C1 segment of cervical spinal cord (tissue), 14 donors: ENCODE data around the gene GEMIN4.
"Not testable (repeated sequence)": the region's sequence is repeated elsewhere in the genome, so short reads cannot be mapped to it uniquely, and the experiment has no call there.

Source experiments
- DNase-seq, 14 donors: peaks; one replicate each; lab custom pipeline; 2025; lab: John Stamatoyannopoulos, UW

Gene GEMIN4

GRCh38 chr17:752002-752619 is at the start of gene GEMIN4:
GEMIN4 (minus strand) TSS chr17:752264; CDS start chr17:752142, 122 bp downstream.
- peak; percentile 35 to 96 (median 82) for DNase-seq

DNA sequence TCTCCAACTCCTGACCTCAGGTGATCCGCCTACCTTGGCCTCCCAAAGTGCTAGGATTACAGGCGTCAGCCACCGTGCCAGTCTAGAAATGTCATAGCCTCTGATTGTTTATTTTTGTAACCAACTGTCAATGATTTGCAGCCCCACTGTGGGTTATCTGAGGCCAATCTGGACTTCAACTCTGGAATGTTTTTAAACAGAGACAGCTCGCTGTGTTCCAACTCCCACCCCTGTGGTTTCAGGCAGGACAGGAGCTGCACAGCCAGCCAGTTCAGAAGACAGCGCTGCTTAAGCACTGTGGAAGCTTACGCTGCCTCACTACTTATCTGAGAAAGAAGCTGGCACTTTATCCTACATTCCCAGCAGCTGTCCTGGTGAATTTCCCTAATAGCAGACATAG is 49.6 kb upstream of the GEMIN4 start:
- no peak for DNase-seq

DNA sequence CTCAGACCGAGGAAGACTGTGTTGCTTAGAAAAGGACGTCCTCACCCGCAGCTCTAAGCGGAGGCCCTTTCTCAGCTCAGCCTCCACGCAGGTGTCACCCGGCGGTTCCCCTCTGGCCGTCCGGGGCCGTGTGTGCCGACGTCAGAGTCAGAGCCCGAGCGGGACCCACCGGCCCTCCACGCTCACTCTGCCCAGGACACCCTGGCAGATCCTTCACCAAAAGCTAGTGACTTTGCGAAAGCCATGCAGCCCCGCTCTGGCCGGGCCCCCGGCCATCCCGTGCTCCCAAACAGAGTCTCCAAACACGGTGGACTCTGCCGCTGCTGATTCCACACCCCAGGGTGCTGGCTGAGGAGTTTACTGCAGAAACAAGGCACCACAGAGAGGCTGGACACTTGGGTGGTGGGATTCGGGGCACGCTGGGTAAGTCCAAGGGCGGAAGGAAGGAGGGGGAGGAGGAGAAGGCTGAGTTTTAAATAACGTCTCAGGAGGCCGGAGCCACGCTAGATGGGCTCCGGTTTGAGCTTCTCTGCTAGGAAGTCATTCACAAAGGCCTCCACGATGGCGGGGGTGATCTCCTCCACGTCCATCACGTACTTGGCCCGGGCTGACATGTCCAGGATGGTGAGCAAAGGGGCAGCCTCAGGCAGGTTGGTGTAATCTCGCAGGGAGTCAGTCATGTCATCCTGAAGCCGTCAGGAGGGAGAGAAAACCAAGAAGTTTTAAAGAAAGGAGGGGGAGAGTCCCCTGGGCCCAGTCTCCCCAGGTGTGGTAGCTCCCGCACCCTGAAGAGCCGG is 48.6 kb upstream of the GEMIN4 start:
- DNase-seq: no peak

DNA sequence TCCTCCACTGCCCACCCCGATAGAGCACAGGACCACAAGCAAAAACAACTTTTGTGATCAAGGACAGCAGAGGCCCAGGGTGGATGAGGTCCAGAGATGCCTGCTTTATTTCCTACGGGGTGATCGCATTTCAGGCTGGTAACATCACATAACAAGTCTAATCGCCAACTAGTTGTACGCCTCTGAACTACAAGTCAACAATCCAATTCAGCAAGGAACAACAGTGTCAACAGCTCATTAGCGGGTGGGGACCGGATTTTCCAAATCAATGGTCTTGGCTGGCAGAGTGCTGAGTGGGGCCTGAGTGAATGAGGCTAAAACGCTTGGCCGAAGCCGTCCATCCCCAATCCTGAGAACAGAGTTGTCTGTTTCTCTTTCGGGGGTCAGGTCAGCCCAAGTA is 47.2 kb upstream of the GEMIN4 start:
- DNase-seq: no peak

DNA sequence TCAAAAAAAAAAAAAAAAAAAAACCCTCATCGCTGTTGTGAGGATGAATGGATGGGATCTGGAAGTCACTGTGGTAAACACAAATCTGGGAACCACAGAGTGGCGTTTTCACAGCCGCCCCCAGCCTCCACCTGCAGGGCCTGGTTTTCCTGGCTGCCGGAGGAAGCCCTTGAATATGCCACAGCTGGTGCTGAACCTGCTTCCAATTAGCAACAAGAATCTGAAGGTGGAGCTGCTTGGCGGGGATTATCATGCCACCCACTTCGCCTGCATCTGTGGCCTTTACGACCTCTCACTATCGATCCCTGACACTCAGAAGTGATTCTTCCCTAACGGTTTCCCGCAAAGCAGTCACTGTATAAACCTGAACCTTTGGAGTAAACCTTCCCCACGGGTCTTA is 46.2 kb upstream of the GEMIN4 start:
- DNase-seq: no peak

DNA sequence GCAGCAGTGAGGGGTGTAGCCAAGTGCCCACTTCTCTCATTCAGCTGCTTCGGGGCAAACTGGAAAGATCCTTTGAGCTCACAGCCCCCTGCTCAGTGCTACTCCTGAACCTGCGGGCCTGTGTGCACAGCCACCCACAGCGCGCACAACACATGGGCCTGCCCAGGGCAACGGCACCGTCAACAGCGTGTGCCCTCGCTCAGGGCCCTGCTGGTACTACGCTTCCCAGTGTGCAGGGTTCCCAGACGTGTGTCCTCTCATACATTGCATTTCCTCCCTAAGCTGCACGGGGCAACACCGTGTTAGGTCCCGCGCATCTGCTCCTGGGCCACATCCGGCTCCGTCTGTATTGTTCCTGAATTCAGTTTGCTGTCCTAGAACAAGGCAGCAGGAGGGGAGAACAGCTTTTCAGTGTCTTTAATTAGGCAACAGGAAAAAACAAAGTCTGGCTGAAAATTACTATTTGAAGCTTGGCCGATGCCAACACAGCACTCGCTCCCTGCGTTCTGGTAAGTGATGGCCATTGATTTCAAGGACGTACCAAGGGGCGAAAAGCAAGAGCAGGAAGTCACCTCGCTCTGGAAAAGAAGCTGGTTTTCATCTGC is 45.3 kb upstream of the GEMIN4 start:
- DNase-seq: no peak

- DNase-seq: no peak
These were observed 44.5 kb upstream of the GEMIN4 start for GRCh38 chr17:796609-797008.

DNA sequence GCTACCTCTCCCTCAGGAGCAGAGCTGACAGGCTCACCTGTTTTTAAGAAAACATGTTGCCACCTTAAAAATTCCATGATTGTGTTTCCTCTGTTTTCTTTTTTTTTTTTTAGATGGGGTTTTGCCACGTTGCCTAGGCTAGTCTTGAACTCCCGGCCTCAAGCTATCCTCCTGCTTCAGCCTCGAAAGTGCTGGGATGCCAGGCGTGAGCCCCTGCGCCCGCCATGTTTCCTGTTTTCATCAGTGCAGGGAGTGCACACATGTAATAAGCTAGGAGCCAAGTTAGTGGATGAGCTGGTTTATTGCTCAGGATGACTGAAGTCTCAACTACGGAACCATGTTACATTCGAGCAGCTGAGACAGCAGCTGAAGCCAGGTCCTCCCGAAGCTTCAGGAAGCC is 43.7 kb upstream of the GEMIN4 start:
- no peak for DNase-seq

GRCh38 chr17:795276-795675 is 43.2 kb upstream of the GEMIN4 start:
- DNase-seq: no peak

GRCh38 chr17:794876-795275 is 42.8 kb upstream of the GEMIN4 start:
- DNase-seq: peak in 13 of 14 donors; percentile 4 to 87 (median 70)

GRCh38 chr17:792277-792676 is 40.2 kb upstream of the GEMIN4 start:
- no peak for DNase-seq

DNA sequence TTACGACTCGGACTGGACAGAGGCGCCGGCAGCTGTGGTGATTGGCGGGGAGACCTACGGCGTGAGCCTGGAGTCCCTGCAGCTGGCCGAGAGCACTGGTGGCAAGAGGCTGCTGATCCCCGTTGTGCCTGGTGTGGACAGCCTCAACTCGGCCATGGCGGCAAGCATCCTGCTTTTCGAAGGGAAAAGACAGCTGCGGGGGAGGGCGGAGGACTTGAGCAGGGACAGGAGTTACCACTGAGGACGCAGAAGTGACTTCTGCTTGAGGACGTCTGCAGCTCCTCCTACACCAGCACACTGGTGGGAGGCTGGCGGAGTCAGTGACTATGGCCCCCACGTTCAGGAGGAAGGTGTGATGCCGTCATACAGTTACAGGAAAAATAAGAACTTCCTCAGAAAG is 39.8 kb upstream of the GEMIN4 start:
- DNase-seq: no peak

DNA sequence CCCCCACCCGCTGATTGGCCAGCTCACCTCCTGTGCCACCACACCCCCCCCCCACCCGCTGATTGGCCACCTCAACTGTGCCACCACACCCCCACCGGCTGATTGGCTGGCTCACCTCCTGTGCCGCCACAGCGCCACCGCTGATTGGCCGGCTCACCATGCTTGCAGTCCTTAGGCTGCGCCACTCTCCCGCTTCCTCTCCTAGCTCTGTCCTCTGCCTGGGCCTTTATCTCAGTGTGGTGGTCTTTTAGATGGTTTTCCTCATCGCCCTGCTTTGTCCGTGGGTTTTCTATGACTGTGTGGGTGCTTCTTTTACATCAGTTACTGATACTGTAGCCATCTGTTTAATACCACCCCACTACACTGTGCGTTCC is 38.8 kb upstream of the GEMIN4 start:
- DNase-seq: not testable (repeated sequence)

- DNase-seq: not testable (repeated sequence)
These were observed 38.1 kb upstream of the GEMIN4 start for GRCh38 chr17:789931-790873.

- DNase-seq: no peak
These were observed 37.2 kb upstream of the GEMIN4 start for GRCh38 chr17:789160-789840.

- DNase-seq: no peak
These were observed 36.5 kb upstream of the GEMIN4 start for GRCh38 chr17:788551-788950.

GRCh38 chr17:787641-788221 is 35.7 kb upstream of the GEMIN4 start:
- DNase-seq: no peak

GRCh38 chr17:785901-786300 is 33.8 kb upstream of the GEMIN4 start:
- DNase-seq: not testable (repeated sequence)

- DNase-seq: no peak
These were observed 32.1 kb upstream of the GEMIN4 start for GRCh38 chr17:784143-784542.

DNA sequence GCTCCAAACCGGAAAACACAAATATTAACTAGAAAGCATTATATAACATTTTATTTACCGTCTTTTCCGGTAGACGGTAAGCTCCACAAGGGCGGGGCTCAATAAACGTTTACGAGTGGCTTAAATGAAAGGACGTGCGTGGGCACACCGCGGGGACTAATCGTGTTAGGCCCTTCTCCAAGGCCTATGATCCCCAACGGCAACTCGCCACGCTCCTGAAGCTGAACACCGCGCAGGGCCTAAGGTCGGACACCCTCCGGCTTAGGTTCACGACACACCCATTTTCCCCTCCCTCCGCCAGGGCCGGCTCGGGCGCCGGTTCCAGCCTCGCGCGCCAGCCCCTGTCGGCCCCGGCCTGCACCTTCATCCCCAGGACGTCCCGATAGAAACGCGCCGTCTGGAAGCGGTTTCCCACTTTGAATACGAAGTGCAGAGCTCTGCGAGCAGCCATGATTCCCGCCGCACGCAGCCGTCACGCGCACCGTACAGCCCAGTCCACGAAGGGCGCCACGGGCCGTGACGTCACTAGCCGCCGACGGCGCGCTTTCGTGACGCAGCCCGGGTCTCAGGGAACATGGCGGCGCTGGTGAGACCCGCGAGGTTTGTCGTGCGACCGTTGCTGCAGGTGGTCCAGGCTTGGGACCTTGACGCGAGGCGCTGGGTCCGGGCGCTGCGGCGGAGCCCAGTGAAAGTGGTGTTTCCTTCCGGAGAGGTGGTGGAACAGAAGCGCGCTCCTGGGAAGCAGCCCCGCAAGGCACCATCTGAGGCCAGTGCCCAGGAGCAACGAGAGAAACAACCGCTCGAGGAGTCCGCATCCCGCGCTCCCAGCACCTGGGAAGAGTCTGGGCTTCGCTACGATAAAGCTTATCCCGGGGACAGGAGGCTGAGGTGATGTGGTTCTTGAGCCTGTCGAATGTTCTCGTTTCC is 30.0 kb upstream of the GEMIN4 start, which contains the start of the genes GLOD4 and MRM3:
TSS of gene GLOD4 (minus strand) at position 476 of the 927 bp plus-strand sequence. CDS start at position 451, 25 bp downstream.
TSS of gene MRM3 (plus strand) at position 549 of the 927 bp plus-strand sequence. CDS start at position 575, 26 bp downstream.
- peak; percentile 79 to 93 (median 84) for DNase-seq
